RKO (cell line): Measurements from ENCODE around the gene HYDIN.
"Not testable (repeated sequence)": the region's sequence is repeated elsewhere in the genome, so short reads cannot be mapped to it uniquely, and the experiment has no call there.

Experiments used
- DNase-seq: peaks from one replicate; pipeline ENCODE4 v3.0.0-alpha.2; 2016; ENCODE audit warnings: low spot score

HYDIN gene

GRCh38 chr16:70851299-70851698 is 379.2 kb downstream of the HYDIN start:
- DNase-seq: not testable (repeated sequence)

DNA sequence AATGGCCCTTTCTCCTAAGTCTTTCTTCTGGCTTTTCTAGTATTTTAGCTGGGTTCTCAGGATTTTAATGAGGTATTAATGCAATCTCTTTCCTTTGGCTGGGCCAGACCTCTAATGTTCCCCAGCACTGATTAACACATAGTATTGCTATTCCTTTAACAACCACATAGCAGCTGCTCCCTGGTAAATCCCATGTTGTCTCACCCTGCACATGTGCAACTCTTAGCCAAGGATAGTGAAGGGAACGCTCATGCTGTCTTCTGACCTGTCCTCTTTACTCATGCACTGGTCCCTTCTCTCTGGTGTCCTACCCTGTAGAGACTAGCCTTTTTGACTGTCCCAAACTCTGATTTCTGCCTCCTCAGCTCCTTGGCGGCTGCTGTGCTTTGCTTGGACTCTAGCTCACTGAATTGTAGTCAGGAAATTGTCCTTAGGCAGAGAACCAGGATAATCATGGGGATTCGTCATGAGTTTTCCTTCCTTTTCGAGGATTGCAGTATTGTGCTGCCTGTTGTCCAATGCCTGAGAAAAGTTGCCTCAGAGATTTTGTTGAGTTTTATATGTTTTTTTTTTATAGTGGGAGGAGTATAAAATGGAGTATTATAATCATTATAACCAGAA is 406.9 kb downstream of the HYDIN start:
- DNase-seq: not testable (repeated sequence)

GRCh38 chr16:70822734-70823133 is 407.8 kb downstream of the HYDIN start:
- not testable (repeated sequence) for DNase-seq

DNA sequence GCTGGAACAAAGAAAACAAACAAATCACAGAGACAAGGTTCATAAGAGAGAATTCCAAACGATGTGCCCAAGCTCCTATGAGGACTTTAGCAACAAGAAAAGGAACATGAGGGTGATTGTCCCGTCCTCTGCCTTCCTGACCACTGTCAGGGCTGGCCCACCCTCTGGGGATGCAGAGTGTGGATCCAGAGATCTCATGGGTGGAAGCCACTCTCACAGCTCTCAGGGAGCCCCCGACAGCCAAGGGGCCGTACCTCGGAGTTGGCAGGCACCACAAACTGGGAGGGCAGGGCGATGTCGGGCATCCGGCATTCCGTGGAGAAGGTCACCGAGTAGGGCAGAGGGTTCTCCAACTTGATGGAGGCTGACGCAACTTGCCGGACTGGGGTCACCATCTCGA is 412.4 kb downstream of the HYDIN start:
- DNase-seq: not testable (repeated sequence)

DNA sequence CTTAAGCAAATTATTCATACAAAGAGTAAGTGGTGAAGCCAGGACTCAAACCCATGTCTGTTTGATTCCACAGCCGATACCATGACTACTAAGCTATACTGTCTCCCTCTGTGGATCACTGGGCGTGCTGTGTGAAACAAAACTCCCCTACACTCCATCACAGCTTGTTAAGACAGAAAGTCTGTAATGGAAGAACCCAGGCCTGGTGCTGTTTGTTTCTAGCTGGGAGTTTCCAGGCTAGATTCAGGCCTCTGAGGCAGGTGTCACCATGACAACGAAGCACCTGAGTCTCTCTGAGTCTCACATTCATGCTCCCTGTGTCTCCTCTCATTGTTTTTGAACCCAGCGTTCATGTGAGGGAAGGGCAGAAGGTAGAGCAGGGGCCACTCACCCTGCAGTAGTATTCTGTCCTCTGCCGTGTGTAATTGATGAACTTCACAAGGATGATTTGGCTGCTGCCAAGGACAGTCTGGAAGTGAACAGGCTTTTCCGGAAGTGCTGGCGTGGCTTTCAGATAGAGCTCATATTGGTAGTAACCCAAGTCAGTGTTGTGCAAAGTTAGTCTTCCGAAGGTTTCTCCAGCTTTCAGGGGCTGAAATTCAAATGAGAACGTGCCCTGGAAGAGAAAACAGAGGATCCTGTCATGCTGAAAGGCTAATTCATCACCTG is 421.0 kb downstream of the HYDIN start:
- no peak for DNase-seq

GRCh38 chr16:70808371-70808770 is 422.2 kb downstream of the HYDIN start:
- peak; percentile 7 for DNase-seq

- peak; percentile 94 for DNase-seq
These were observed 424.7 kb downstream of the HYDIN start for GRCh38 chr16:70805787-70806186.

DNA sequence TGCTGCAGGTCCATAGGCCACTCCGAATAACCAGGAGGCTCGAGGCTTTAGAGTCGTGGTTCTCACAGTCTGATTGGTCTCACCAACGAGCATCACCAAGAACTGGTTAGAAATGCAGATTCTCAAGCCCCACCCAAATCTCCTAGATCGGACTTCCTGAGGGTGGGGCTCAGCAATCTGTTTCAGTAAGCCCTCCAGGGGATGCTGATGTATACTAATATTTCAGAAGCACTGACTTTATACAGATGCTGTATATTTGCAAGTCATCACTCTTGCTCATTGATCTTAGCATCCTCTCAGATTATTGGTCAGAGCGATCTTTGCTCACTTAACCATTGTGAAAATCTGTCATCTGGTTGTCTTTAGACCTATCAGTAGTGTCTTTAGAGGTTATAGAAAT is 425.1 kb downstream of the HYDIN start:
- DNase-seq: peak; percentile 63

DNA sequence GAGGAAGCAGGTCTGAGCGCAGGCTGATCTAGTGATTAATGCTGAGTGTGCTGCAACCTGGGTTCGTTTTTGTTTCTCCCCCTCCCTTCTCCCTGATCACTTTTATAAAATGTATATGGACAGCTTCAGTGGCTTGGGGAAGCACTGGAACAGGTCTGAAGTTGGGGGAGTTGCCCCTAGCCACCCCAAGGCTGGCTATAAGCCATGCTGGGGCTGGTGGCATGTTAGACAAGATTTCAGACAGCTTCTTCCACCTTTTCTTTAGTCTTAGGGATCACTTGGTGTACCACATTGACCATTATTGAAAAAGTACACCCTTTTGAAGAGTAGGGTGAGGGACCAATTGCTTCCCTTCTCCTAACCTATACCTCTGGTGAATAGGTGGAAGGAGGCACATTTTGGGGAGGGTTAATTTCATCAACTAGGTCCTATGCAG is 425.8 kb downstream of the HYDIN start:
- DNase-seq: no peak

DNA sequence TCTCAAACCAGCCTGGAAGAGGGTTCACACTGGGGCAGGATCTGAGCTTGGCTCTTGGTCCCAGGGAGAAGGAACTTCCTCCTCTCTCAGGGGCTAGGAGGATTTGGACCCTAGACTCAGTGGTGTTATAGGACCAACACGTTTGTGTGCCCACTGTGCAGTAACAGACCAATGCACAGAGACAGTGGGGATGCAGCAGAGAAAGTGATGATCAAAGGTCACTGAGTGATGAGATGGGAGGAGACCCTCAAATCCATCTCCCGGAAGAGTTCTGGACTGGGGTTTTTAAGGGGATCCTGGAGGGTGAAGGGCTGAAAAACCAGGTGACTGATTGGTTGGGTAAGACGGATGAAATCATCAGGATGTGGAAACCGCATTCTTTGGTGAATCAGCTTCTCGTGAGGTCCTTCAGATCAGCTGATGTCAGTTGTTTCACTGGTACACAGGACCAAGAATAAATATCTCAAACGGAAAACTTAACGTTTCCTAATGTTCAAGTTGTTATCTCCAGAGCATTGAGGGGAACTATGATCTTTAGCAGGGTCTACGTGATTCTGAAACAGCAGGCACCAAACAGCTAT is 426.3 kb downstream of the HYDIN start:
- DNase-seq: peak; percentile 91

- DNase-seq: no peak
These were observed 427.2 kb downstream of the HYDIN start for GRCh38 chr16:70803319-70803718.

GRCh38 chr16:70801611-70802010 is 428.9 kb downstream of the HYDIN start:
- no peak for DNase-seq

DNA sequence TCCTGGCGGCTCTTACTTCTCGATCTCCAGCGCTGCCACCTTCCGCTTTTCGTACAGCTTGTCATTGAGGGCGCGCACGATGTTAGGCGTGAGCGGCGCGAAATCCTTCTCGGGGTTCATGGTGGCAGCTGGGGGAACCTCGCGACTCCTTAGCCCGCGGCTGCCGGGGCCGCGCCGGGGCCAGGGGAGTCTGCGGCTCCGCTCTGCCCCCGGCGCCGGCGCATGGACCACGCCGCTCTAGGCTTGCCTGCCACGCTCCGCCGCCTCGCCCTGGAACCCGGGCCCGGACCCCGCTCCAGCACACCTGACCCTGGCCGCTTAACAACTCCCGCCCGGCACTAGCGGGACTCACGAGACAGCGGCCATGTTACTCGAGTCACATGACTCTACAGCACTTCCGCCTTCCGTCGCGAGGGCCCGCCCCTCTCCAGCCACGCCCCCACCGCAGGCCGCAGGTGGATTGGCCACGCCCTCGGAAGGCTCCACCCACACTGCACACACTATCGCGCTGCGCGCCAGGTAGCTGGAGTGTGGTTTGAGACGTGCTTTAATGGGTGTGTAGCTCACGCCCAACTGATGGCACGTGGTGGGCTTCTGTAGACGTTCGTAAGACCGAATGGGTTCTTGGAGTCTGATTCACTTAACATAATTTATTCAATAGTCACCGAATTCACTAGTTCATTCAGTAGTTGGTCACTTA is 429.6 kb downstream of the HYDIN start, which contains the start of gene VAC14:
Gene VAC14 (minus strand): TSS at position 378 of the 700 bp plus-strand sequence. CDS start 258 bp downstream, at position 120.
- DNase-seq: peak; percentile 90

- peak; percentile 67 for DNase-seq
These were observed 430.2 kb downstream of the HYDIN start for GRCh38 chr16:70800311-70800710.

DNA sequence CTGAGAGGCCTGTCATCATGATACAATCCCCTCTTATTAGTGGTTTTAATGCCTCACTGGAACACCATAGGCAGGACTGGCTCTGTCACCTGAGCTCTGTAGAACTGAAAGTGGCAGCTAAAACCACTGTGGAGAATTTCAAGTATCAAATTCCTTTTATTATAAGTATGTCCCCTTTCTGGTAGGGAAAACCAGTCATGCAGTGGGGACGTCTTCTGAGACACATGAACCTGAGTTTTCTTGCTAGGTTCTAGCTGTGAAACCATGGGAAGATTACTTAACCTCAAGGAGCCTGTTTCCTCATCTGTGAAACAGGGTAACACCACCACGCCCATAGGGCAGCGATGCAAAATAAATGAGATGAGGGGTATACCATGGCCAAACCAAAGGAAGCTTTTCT is 434.2 kb downstream of the HYDIN start:
- DNase-seq: no peak

DNA sequence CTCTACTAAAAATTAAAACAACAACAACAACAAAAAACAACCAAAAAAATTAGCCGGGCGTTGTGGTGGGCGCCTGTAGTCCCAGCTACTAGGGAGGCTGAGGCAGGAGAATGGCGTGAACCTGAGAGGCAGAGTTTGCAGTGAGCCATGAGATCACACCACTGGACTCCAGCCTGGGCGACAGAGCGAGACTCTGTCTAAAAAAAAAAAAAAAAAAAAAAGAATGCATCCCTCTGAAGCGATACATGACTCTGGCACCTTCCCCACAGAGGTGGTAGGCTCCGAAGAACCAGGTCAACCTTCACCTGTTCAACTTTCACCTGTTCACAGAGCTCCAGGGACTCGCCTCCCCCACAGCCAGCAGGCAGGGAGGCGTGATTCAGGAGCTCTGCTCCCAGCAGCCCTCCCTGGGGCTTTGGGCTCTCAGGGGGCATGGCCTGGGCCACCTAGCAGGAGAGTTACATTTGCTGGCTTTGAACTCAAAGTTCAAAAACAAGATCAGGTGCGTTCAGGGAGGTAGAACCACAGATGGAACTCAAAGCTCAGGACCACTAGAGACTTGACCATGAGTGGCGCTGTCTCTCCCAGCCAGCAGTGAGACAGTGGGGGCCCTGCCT is 435.1 kb downstream of the HYDIN start:
- DNase-seq: no peak

GRCh38 chr16:70793851-70794502 is 436.5 kb downstream of the HYDIN start:
- DNase-seq: no peak

DNA sequence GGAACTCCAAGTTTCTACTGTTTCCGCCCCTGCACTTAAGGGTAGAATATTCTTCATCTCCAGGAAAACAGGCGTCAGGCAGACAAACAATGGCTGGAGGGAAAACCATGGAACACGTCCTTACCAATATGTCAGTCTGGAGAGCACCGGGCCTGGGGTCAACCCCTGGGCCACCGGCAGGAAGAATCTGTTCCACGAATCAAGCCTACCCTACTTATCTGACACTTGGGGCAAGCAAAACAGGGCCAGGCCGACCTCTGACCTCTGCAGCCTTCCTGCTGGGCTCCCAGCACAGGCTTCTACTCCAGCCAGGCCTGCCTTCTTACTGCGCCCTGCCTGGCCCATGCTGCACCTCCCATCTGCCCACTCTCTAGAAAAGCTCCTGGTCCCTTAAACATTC is 439.7 kb downstream of the HYDIN start:
- DNase-seq: no peak

DNA sequence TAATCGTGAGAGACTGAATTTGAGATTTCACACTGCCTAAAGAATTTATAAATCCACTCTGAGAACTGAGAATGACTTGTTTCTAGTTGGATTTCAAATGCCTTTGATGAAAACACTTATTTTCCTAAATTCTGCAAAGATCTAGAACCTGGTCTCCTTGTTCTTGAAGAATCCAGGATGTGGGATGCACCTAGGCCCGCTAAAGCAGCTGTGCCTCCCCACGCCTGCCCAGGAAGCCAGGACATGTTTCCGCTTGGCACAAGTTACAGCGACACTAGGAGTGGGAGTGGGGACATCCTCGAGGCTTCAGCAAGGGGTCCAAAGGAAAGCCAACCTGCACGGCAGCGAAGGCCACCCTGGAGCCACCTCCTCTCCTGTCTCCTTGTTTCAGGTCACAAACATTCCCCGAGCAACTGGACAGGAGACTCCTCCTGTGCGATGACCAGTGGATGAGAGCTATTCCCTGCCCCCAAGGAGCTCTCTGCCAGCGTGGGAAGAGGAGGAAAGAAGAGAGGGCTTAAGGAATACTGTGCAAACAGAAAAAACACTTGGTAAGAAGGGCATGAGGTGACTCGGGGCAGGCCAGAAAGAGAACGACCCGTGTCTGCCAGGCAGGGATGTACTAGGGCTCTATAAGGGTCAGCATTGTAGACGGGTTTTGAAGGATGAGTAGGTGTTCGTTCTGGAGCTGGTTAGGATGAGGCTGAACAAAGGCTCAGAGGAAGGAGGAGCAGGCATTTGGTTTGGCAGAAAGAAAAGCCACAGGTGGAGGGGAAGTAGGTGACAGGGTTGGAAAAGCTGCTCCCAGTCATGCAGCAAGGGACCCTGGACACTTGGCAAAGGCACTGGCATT is 440.7 kb downstream of the HYDIN start:
- DNase-seq: no peak

DNA sequence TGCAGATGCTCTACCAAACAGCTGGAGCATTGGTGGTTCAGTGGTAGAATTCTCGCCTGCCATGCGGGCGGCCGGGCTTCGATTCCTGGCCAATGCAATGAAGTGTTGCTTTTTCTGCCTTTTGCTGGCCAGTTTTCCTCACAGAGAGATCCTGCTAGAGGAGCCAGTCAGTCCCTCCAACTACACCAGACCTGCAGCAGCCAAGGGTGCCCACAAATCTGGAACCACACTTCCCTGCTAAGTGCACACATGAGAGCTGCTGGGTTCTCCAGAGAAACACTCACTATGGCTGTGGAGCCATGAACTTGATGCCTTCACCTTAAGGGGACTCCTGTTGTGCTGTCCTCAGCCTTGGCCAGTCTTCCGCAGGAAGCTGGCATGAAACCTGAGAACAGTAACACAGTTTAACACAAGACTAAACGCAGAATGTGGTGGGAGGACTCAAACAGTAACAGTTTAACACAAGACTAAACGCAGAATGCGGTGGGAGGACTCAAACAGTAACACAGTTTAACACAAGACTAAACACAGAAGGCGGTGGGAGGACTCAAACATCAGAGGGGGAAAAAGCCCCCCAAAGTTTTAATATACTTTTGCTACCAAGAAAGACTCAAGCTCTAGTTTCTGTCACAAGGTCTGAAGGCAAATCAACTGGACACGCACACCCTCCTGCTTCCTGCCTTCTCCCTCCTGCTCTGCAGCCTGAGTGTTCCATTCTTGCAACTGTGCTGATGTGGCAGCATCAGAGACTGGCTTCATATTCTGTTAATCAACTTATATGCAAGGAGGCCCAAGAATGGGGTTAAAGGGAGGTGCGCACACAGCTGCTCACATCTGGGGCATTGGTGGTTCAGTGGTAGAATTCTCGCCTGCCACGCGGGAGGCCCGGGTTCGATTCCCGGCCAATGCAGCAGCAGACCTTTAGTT is 441.6 kb downstream of the HYDIN start:
- no peak for DNase-seq
